GM21825 (cell line): ENCODE data around the gene SMARCC1.
"Not testable (repeated sequence)": the region's sequence is repeated elsewhere in the genome, so short reads cannot be mapped to it uniquely, and the experiment has no call there.

Experiments used
- ATAC-seq: cut with Tn5 transposase; IDR thresholded peaks from one replicate; pipeline ENCODE4 v1.9.1; 2021; ENCODE audit warnings: mild to moderate bottlenecking, moderate library complexity; ENCODE audit not compliant: unreplicated experiment

Gene SMARCC1

DNA sequence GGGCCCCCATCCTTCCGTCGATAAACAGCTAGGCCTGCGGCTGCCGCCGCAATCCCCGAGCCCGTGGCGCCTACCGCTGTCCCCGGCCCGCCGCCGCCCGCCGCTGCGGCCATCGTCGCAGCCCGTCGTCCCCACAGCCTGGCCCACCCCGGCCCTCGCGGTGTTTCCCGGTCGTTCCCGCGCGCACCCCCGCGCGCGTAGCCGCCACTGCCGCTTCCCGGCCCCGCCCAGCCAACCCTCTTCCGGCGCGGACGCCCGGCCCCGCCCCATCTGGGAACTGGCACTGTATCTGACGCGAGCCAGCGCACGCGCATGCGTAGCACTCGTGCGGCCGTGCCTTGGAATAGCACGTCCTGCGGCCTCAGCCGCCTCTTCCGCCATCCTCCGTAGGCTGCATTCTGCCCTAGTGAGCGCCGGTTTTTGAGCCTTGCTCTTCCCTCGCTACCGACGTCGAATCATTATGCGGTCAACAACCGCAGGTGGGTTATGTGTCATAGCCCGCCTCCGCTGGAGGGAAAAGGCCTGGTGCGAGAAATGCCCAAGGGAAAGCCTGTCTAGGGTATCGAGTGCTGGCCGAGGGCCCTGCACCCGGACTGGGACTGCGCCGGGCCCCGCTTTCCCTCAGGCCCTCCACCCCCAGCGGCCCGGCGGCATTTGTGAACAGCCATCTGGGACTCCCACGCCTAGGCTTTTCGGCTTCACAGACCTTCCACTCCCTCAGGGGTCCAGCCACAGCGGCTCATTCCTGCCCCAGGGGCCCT lies at the start of gene SMARCC1:
Gene SMARCC1, minus strand, starts transcription at position 209 of the 761 bp plus-strand sequence. Its CDS starts 96 bp downstream, at position 113.
- ATAC-seq: peak; percentile 75

DNA sequence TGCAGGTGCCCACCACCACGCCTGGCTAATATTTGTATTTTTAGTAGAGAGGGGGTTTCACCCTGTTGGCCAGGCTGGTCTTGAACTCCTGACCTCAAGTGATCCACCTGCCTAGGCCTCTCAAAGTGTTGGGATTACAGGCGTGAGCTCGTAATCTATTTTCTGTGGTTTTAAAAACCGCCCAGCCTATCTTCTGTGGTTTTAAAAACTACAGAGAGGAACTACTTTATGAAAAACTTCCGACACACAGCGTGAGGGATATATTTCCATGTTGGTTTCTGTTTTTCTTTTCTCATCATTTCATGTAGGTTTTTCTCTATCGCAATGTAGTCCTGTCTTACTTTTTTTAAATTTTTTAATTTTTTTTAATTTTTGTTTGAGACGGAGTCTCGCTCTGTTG lies 47.8 kb upstream of the SMARCC1 start:
- not testable (repeated sequence) for ATAC-seq

- ATAC-seq: no peak
These were observed 43.9 kb upstream of the SMARCC1 start for GRCh38 chr3:47825590-47825989.

DNA sequence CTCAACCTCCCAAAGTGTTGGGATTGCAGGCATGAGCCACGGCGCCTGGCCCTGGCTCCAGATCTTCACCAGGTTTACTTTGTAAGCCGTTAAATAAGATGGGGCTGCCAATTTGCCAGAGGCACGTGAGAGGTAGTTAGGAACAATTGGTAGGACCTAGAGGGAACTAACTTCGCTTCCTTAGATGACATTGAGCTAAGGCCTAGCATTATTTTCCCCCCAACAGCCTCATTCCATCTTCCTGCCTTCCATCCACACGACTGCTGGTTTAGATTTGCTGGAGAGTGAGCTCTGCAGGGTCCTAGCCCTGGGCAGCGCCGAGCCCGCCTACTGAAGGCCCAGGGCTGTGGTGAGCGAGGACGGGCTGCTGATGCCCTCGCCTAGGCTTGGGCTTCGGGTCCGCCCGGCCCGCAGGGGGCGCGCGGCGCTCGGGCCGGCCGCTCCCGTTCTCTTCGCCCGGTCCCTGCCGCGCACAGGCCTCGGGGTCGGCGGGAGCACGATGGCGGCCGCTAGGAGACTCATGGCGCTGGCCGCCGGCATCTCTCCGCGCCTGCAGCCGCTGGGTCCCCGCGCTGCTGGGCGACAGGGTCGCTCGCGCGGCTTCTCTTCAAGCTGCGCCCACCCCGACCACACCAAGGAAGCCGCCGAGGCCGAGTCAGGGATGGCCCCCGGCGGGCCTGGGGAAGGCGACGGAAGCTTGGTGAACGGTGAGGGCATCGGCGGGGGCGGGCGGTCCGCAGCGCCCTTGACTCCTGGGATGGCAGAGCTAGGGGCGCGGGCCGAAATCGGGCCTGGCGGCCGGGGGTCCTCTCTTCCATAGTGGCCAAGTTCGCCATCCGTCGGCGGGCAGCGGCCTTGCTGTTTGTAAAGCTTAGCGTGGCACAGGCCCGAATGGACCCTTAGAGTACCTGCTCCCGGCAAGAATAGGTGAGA lies 43.1 kb upstream of the SMARCC1 start:
- peak; percentile 97 for ATAC-seq

DNA sequence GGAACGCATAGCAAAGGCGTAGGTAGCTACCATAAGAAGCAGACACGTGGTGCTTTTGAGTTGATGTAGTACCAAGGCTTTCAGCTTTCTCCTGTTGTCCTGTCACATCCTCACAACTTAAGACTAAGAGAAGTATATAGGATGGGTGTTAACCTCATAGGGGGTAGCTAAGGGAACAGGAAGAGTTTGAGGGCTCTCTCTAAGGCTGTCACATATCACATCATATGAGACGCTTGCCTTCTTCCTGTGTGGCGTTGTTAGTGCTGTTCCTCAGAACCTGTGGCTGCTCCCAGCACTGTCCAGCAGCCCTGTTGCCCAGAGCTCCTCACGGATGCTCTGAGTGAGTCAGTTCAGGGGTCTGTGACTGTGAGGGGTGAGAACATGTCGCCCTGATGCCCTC lies 35.9 kb upstream of the SMARCC1 start:
- no peak for ATAC-seq

- no peak for ATAC-seq
These were observed 32.0 kb upstream of the SMARCC1 start for GRCh38 chr3:47813551-47814177.

DNA sequence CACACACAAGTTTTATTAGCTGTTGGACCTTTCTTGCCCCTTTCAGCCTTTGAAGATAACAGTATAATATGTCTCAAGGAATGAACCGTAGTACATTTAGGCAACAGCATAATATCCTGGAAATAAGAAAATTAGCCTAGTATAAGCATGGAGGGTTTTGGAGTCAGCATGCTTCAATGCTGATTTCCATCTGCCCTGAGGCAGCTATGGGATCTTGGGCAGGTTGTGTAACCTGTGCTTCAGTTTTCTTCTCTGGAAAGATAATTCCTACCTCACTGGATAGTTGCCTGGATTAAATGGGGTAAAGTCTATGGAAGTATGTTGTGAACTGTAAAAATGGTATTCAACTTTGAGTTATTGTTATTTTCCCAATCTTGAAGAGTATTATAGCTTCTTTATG lies 22.9 kb upstream of the SMARCC1 start:
- ATAC-seq: no peak

GRCh38 chr3:47803480-47804025 lies 21.9 kb upstream of the SMARCC1 start:
- no peak for ATAC-seq

DNA sequence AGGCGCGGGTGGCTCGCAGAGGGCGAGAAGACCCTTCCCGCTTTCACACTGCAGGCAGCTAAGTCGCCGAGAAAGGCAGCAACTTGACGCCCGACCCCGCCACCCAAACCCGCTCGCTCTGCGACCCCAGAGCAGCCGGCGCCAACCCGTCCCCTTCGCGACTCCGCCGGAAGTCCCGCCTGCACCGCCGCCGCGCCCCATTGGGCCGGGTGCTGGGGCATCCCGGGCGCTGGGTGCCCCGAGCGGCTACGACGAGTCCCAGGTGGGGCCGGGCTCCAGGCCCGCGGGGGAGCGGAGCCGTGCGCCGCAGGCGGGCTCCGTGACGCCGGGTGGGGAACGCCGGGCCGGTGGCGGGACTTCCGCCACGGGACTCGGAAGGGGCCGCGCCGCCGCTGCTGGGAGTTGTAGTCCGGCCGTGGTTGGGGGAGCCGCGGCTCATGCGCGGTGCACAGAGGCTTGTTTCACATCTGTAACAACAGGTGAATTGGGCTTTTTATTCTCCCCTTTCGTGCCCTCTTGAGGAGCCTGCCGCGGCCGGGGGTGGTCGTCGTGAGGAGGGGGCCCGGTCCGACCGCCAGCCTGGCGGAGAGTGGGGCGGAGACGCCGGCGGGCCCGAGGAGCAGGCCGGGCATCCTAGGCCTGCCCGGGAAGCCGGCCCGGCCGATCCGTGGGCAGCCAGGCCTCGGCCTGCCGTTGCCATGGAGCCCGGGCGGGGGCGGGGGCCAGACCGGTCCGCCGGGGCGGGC lies 21.2 kb upstream of the SMARCC1 start, which contains the start of gene DHX30:
Gene DHX30, plus strand, starts transcription at position 405 of the 746 bp plus-strand sequence. CDS start 7,546 bp downstream, outside the sequence.
- ATAC-seq: peak; percentile 77

GRCh38 chr3:47799733-47800132 lies 18.0 kb upstream of the SMARCC1 start:
- no peak for ATAC-seq

DNA sequence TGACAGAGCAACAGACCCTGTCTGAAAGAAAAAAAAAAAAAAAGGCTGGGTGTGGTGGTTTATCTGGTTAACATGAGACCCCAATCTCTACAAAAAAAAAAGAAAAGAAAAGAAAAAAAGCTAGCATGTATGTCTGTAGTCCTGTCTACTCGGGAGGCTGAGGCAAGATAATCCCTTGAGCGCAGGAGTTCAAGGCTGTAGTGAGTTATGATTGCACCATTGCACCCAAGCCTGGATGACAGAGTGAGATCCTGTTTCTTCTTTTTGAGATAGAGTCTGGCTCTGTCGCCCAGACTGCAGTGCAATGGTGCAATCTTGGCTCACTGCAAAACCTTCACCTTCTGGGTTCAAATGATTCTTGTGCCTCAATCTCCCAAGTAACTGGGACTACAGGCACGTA lies 12.9 kb upstream of the SMARCC1 start:
- ATAC-seq: no peak

DNA sequence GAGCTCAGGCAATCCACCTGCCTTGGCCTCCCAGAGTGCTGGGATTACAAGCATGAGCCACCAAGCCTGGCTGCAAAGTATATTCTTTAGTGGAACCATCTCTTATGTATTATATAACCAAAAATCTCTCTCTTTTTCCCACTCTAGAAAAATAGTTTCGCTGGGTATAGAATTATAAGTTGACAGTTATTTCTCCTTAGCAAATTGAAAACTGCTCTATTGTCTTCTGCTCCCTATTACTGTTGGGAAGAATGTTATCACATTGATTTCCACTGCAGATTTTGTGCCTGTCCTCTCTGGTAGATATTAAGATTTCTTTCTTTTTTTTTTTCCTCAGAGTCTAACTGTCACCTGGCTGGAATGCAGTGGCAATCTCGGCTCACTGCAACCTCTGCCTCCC lies 11.0 kb upstream of the SMARCC1 start:
- no peak for ATAC-seq

DNA sequence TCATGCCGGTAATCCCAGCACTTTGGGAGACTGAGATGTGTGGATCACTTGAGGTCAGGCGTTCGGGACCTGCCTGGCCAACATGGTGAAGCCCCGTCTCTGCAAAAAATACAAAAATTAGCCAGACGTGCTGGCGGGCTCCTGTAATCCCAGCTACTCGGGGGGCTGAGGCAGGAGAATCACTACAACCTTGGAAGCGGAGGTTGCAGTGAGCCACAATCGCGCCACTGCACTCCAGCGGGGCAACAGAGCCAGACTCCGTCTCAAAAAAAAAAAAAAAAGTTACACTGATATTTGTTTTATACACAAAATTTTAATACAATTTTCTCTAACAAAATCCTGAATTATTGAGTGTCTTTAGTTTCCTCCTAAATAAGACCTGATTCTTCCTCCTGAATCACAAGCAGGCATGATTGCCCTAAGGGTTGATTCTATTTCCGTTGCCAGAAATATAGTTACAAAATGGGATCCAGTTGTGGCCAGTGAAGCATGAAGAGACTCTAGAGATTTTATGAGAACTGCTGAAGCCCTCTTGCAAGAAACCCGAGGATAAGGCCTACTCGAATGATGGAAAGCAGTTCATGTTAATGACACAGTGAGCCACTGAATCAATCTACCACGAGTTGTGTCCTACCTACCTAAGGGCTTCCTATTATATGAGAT lies 9.6 kb upstream of the SMARCC1 start:
- ATAC-seq: no peak

GRCh38 chr3:47783673-47784072 lies 2.0 kb upstream of the SMARCC1 start:
- no peak for ATAC-seq

DNA sequence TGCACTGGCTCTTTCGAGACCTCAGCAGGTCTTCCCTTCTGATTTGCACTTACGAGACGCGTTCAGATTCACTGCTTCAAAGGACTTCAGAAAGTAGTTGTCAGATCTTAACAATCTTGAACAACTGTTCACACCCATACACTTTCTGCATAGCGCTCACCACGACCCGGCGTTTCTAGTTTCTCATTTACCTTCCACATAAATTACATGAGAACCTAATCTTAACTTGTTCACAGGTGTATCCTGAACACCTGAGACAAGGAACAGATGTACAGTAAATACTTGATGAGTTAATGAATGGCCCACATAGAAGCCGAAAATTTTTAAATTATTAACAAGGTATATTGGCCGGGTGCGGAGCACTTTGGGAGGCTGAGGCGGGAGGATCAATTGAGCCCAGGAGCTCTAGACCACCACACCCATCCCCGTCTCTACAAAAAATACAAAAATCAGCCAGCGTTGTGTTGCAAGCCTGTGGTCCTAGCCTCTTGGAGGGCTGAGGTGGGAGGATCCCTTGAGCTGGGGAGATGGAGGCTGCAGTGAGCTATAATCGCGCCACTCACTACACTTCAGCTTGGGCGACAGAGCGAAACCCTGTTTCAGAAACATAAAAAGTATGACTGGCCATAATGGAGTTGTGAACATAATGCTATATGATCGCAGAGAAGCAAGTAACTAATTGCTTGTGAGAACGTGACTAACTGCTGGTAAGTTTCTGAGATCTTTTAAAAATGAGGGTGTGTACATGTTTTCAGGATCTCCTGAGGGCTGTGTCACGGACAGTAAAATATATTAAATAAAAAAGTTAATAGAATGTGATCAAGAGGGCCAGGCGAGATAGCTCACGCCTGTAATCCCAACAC lies 984 bp upstream of the SMARCC1 start:
- peak; percentile 0 for ATAC-seq

DNA sequence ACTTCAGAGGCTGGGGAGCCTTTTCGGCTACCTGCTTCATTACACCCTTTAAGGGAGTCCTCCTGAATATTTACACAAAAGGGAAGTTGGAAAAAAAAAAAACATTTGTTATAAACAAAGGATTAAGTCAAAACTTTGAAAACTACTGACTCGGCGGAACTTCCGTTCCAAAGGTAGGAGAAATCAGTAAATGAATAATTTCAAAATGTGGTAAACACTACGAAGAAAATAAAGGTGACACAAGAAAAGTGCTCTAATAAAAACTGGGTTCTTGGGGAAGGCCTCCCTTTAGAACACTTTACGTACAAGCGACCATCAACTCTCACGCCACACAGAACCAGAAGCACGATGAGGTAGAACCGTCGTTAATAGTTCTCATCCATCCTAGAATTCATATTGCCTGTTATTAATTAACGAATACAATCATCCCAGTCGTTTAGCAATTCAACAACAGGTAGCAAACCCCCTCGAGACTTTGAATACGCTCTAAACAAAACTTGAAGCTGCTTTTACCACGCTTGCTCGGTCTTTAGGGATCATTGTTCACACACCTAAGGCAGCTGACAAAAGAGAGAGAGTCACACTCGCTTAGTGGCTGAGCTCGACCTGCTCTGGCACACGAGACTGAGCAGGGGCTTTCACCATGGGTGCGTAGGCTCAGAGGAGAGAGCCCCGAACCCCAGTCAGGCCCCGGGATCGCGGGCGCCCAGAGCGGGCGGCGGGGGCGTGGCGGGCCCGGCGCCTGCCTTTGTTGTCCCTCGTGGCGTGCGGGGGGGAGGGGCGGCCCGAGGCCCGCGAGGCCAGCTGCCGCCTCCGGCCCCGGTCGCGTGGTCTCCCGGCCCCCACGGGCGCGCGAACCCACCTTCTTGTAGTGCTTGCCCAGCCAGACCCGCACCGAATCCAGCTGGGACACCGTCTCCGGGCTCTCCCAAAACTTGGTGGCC lies 680 bp downstream of the SMARCC1 start:
- ATAC-seq: peak; percentile 28

DNA sequence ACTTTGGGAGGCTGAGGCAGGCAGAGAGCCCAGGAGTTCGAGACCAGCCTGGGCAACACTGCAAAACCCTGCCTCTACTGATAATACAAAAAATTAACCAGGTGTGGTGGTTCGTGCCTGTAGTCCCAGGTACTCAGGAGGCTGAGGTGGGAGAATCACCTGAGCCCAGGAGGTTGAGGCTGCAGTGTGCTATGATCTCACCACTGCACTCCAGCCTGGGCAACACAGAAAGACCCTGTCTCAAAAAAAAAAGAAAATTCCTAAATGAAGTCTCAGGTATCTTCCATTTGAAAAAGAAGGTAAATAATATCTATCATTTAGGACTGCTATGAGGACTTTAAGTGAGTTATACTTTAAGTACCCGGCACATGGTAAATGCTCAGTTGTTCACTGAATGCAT lies 2.9 kb downstream of the SMARCC1 start:
- ATAC-seq: no peak

DNA sequence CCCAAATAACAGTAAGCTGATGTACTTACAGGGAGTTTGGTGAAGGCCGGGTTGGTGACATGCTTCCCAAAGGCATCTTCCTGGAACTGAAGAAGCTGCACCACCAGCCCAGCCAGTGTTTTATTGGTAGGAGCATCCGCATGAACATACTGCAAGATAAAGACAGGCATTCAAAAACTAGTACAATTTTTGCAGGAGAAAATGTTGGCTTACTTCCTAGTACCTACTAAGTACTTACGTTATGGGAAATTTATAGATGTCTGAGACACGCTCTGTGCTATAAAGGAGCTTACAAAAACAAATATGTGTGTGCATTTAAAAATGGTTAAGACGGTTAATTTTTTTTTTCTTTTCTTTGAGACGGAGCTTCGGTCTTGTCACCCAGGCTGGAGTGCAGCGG lies 8.9 kb downstream of the SMARCC1 start:
- ATAC-seq: no peak
